GM13976 (cell line): ENCODE measurements around the gene POLR1H.

Experiments
- DNase-seq: peaks from one replicate; pipeline ENCODE4 v3.0.0; 2012; ENCODE audit warnings: low spot score
- CTCF ChIP-seq: IDR thresholded peaks from 2 replicates; pipeline ENCODE4 v1.5.1; 2012; ENCODE audit warnings: borderline replicate concordance, mild to moderate bottlenecking; ENCODE audit not compliant: insufficient read depth; ENCODE audit errors: extremely low read depth, missing control alignments, control extremely low read depth
- in situ Hi-C: fragments of 300-500 bp; cut with MboI; formaldehyde crosslinking; loops from one replicate; pipeline ENCODE4 v1.12.0; 2022; ENCODE audit warnings: low sequenced_read_pairs, mixed read lengths, inconsistent platforms; ENCODE audit not compliant: unreplicated experiment

Gene POLR1H

GRCh38 chr6:30060606-30061091 lies 416 bp upstream of the POLR1H start:
- TF ChIP-seq CTCF = no peak
- in situ Hi-C loops = no loop called here
- no peak for DNase-seq

GRCh38 chr6:30061858-30062458 lies 893 bp downstream of the POLR1H start:
- no peak for TF ChIP-seq CTCF
- peak; percentile 45 for DNase-seq
- in situ Hi-C loops = no loop called here

GRCh38 chr6:30062471-30063178 lies 1.6 kb downstream of the POLR1H start:
- TF ChIP-seq CTCF = no peak
- DNase-seq = no peak
- in situ Hi-C loops = no loop called here

GRCh38 chr6:30063315-30063714 lies 2.2 kb downstream of the POLR1H start:
- TF ChIP-seq CTCF = no peak
- no peak for DNase-seq
- in situ Hi-C loops = no loop called here

GRCh38 chr6:30066082-30066481 lies 5.0 kb downstream of the POLR1H start:
- no peak for TF ChIP-seq CTCF
- in situ Hi-C loops = no loop called here
- no peak for DNase-seq

GRCh38 chr6:30066577-30067459 lies 5.8 kb downstream of the POLR1H start, which contains the start of gene PPP1R11:
PPP1R11 (plus strand) TSS chr6:30067198; CDS start chr6:30067411, 213 bp downstream.
- no peak for TF ChIP-seq CTCF
- DNase-seq = peak; percentile 93
- in situ Hi-C loops = no loop called here
